DOHH2 (cell line): ENCODE data around the gene PPP1R13B.

ENCODE experiments used
- H3F3A ChIP-seq: fragments of 200-600 bp; sonication (generic), shearing (Covaris generic); 2 replicates; pipeline ENCODE4 v1.6.0; 2016; ENCODE audit warnings: antibody characterized with exemption, mild to moderate bottlenecking; ENCODE audit not compliant: control insufficient read depth, insufficient read depth
- H3K27ac ChIP-seq: fragments of 200-600 bp; sonication (generic); 2 replicates; pipeline ENCODE4 v1.5.1; 2014; ENCODE audit warnings: low read depth, mild to moderate bottlenecking, low read length, moderate library complexity
- H3K27me3 ChIP-seq: fragments of 200-600 bp; sonication (generic); 2 replicates; pipeline ENCODE4 v1.6.1; 2014; ENCODE audit warnings: mild to moderate bottlenecking, low read length, mixed read lengths; ENCODE audit not compliant: control insufficient read depth
- H3K36me3 ChIP-seq: fragments of 200-600 bp; sonication (generic); 2 replicates; pipeline ENCODE4 v1.6.1; 2014; ENCODE audit warnings: mild to moderate bottlenecking, low read length, moderate library complexity, mixed read lengths; ENCODE audit not compliant: control insufficient read depth
- H3K4me1 ChIP-seq: fragments of 200-600 bp; sonication (generic); 2 replicates; pipeline ENCODE4 v1.6.1; 2014; ENCODE audit warnings: mild to moderate bottlenecking, low read length, mixed read lengths; ENCODE audit not compliant: control insufficient read depth
- H3K4me2 ChIP-seq: fragments of 200-600 bp; sonication (generic); 2 replicates; pipeline ENCODE4 v1.6.0; 2014; ENCODE audit warnings: mild to moderate bottlenecking, low read length, moderate library complexity
- H3K4me3 ChIP-seq: fragments of 200-600 bp; sonication (generic); 2 replicates; pipeline ENCODE4 v1.5.1; 2014; ENCODE audit warnings: mild to moderate bottlenecking, low read length, mixed read lengths
- H3K79me2 ChIP-seq: fragments of 200-600 bp; sonication (generic); 2 replicates; pipeline ENCODE4 v1.6.1; 2014; ENCODE audit warnings: mild to moderate bottlenecking, low read length, mixed read lengths; ENCODE audit not compliant: control insufficient read depth
- H3K9me2 ChIP-seq: fragments of 200-600 bp; sonication (generic); replicated peaks from 2 replicates; pipeline ENCODE4 v1.6.1; 2014; ENCODE audit warnings: mild to moderate bottlenecking, low read length, mixed read lengths; ENCODE audit not compliant: control insufficient read depth
- H3K9me3 ChIP-seq: fragments of 200-600 bp; sonication (generic); 2 replicates; pipeline ENCODE4 v1.6.1; 2014; ENCODE audit warnings: antibody characterized with exemption, low read length, mixed read lengths; ENCODE audit not compliant: control insufficient read depth, insufficient read depth
- H4K20me1 ChIP-seq: fragments of 200-600 bp; sonication (generic); 2 replicates; pipeline ENCODE4 v1.6.0; 2014; ENCODE audit warnings: low read depth, mild to moderate bottlenecking, antibody characterized with exemption, low read length, moderate library complexity; ENCODE audit not compliant: control insufficient read depth, insufficient read depth
- EZH2phosphoT487 ChIP-seq: fragments of 200-600 bp; sonication (generic); IDR thresholded peaks from 2 replicates; pipeline ENCODE4 v1.6.1; 2017; ENCODE audit warnings: borderline replicate concordance, mild to moderate bottlenecking, antibody characterized with exemption, low read length, moderate library complexity, mixed read lengths
- TF ChIP-seq, protein P1 (sequence below): fragments of 200-600 bp; sonication (generic); IDR thresholded peaks from one replicate; pipeline ENCODE4 v1.5.1; 2014; ENCODE audit warnings: antibody characterized with exemption, mild to moderate bottlenecking, low read depth, low read length; ENCODE audit not compliant: poor library complexity, severe bottlenecking

Gene PPP1R13B

DNA sequence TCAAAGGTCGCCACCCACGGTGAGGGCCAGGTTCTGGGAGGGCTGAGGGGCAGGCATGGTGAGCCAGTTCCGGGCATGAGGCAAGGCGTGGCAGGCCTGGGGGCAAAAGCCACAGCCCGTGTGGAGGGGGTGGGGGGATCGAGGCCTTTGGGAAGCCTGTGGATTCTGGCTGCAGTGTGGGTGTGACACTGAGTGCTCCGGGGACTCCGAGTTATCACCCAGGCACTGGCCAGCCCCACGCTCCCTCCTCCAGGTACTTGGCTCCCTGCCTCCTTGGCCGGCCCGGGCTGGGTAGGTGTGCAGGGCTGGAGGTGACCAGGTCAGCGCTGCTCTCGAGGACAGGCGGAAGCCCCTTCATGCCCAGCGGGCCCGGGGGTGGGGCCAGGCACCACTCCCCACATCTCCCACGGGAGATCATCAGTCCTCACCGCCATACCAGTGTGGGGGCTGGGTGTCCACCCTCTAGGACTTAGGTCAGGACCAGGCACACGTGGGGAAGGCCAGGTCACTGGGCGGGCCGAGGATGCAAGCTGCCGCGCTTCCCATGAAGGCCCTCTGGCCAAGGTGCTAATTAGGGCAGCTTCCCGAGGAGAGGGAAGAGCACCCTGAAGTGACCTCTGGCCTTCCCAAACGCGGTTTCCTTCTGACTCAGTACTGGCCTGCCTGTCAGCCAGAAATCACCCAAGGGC, 46.8 kb upstream of the PPP1R13B start:
- H3K4me2 ChIP-seq, result no peak overlapping the region
- H3K9me2 ChIP-seq, result no peaks in the 10 kb centered on the region
- H3F3A ChIP-seq, result no peaks in the 10 kb centered on the region

DNA sequence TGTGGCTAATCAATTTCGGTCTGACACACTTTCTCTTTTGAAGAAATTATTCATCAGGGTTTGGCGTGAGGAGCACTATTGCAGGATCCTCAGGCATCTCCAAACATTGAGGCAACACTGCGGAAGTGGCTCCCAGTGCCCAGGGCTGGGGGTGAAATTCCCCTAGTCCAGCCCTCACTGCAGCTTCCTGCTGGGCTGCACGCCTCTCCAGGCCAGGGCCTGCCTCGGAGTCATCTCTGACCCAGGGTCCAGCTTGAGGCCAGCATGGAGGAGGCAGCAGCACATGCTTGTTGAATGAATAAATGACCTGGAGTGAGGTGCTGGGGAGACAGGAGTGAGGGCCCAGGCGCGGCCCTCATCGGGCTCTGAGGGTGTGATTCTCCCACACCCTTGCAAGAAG, 44.9 kb upstream of the PPP1R13B start:
- TF ChIP-seq EZH2phosphoT487, result no peak
- Histone ChIP-seq H3F3A (no peaks in the 10 kb centered on the region), H4K20me1 (no peaks in the 10 kb centered on the region), H3K9me2 (no peaks in the 10 kb centered on the region), H3K27ac (no peak overlapping the region), H3K36me3 (no peaks in the 10 kb centered on the region), H3K4me3 (no peak overlapping the region), H3K79me2 (no peaks in the 10 kb centered on the region), H3K4me1 (no peaks in the 10 kb centered on the region), H3K27me3 (no peaks in the 10 kb centered on the region), H3K9me3 (no peaks in the 10 kb centered on the region), H3K4me2 (no peak overlapping the region)

More for the DNA sequence above, 46.8 kb upstream of the PPP1R13B start:
- Histone ChIP-seq H3K36me3 (no peaks in the 10 kb centered on the region), H3K4me1 (no peaks in the 10 kb centered on the region), H3K27ac (no peak overlapping the region), H3K9me3 (no peaks in the 10 kb centered on the region), H4K20me1 (no peaks in the 10 kb centered on the region), H3K79me2 (no peaks in the 10 kb centered on the region), H3K27me3 (no peaks in the 10 kb centered on the region), H3K4me3 (no peak overlapping the region)
- TF ChIP-seq, protein P1, sequence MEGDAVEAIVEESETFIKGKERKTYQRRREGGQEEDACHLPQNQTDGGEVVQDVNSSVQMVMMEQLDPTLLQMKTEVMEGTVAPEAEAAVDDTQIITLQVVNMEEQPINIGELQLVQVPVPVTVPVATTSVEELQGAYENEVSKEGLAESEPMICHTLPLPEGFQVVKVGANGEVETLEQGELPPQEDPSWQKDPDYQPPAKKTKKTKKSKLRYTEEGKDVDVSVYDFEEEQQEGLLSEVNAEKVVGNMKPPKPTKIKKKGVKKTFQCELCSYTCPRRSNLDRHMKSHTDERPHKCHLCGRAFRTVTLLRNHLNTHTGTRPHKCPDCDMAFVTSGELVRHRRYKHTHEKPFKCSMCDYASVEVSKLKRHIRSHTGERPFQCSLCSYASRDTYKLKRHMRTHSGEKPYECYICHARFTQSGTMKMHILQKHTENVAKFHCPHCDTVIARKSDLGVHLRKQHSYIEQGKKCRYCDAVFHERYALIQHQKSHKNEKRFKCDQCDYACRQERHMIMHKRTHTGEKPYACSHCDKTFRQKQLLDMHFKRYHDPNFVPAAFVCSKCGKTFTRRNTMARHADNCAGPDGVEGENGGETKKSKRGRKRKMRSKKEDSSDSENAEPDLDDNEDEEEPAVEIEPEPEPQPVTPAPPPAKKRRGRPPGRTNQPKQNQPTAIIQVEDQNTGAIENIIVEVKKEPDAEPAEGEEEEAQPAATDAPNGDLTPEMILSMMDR, result no peak
- no peak for TF ChIP-seq EZH2phosphoT487

DNA sequence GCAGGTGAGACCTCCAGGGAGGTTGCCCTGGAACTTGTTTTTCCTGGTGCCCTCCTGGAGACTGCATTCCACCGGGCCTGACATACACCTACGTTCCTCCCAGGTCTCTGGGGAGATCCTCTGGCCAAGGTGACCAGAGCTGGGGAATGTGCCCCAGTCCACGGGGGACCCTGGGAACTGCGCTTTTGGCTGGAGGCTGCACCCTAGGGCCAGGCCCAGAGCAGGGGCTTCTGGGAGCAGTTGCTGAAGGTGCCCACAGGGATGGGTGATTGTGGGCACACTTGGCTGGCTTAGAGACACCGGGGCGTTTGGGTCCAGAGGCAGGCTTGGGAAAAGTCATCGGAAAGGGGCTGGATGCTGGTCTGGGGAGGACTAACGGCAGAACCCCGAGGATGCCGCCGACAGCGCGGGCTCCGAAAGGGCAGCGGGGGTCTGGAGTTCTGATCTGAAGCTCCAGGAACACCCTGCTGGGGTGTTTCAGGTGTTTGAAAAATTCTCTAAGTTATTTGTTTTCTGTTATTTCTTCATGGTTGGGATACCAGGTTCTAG, 44.4 kb upstream of the PPP1R13B start:
- Histone ChIP-seq H3F3A (no peaks in the 10 kb centered on the region), H3K27ac (no peak overlapping the region), H3K4me1 (no peaks in the 10 kb centered on the region), H3K36me3 (no peaks in the 10 kb centered on the region), H3K27me3 (no peaks in the 10 kb centered on the region), H3K4me3 (no peak overlapping the region), H4K20me1 (no peaks in the 10 kb centered on the region), H3K9me3 (no peaks in the 10 kb centered on the region), H3K9me2 (no peaks in the 10 kb centered on the region), H3K4me2 (no peak overlapping the region), H3K79me2 (no peaks in the 10 kb centered on the region)
- TF ChIP-seq EZH2phosphoT487, result no peak
- TF ChIP-seq, protein P1, result no peak
